ENCODE measurements around the gene PPIG.
"Not testable (repeated sequence)": the region's sequence is repeated elsewhere in the genome, so short reads cannot be mapped to it uniquely, and the experiment has no call there.

PPIG gene

GRCh38 chr2:169565686-169566085 is 18.5 kb upstream of the PPIG start:
- DNase-seq (ENCODE audit: low read depth), result no peak
- TF ChIP-seq CTCF (conservative IDR thresholded peaks at IDR 0.05; ENCODE audit: low read depth, low read length), result no peak

GRCh38 chr2:169569948-169570347 is 14.2 kb upstream of the PPIG start:
- no peak for DNase-seq (ENCODE audit: low read depth)

More at GRCh38 chr2:169565686-169566085, 18.5 kb upstream of the PPIG start:
- no peak overlapping the region for H3K4me3 ChIP-seq (ENCODE audit: low read length)

GRCh38 chr2:169570752-169571151 is 13.4 kb upstream of the PPIG start:
- not testable (repeated sequence) for DNase-seq (ENCODE audit: low read depth); H3K4me3 ChIP-seq (ENCODE audit: low read length)

More at GRCh38 chr2:169569948-169570347, 14.2 kb upstream of the PPIG start:
- TF ChIP-seq CTCF (conservative IDR thresholded peaks at IDR 0.05; ENCODE audit: low read depth, low read length), result no peak
- H3K4me3 ChIP-seq (ENCODE audit: low read length), result no peak overlapping the region

GRCh38 chr2:169571571-169571970 is 12.6 kb upstream of the PPIG start:
- H3K4me3 ChIP-seq (ENCODE audit: low read length), result no peak overlapping the region
- TF ChIP-seq CTCF (conservative IDR thresholded peaks at IDR 0.05; ENCODE audit: low read depth, low read length), result no peak
- DNase-seq (ENCODE audit: low read depth), result no peak

GRCh38 chr2:169572189-169572588 is 12.0 kb upstream of the PPIG start:
- H3K4me3 ChIP-seq (ENCODE audit: low read length), result no peak overlapping the region
- TF ChIP-seq CTCF (conservative IDR thresholded peaks at IDR 0.05; ENCODE audit: low read depth, low read length), result no peak
- DNase-seq (ENCODE audit: low read depth), result no peak

GRCh38 chr2:169572821-169573159 is 11.4 kb upstream of the PPIG start:
- no peak for DNase-seq (ENCODE audit: low read depth)
- TF ChIP-seq CTCF (conservative IDR thresholded peaks at IDR 0.05; ENCODE audit: low read depth, low read length), result no peak
- peak overlapping the region; percentile 96 for H3K4me3 ChIP-seq (ENCODE audit: low read length)

- no peak for TF ChIP-seq CTCF (conservative IDR thresholded peaks at IDR 0.05; ENCODE audit: low read depth, low read length)
- H3K4me3 ChIP-seq (ENCODE audit: low read length), result peak within 1 kb of the TSS; percentile 96
- peak; percentile 43 for DNase-seq (ENCODE audit: low read depth)
Measured at GRCh38 chr2:169573160-169573973, 10.8 kb upstream of the PPIG start, which contains the start of gene FASTKD1. FASTKD1 (minus strand) TSS chr2:169573865; CDS start chr2:169572029, 1,836 bp downstream.

Measured in retinal pigment epithelial cell (primary cell).